Measurements from ENCODE around the gene TTC13.

TTC13 gene

GRCh38 chr1:230869500-230869899 lies 109.2 kb downstream of the TTC13 start:
- DNase-seq (ENCODE audit: low read depth in 2 of 2), result no peak

- DNase-seq (ENCODE audit: low read depth in 2 of 2), result no peak
Measured at GRCh38 chr1:230868736-230869385, 109.8 kb downstream of the TTC13 start.

- DNase-seq (ENCODE audit: low read depth in 2 of 2), result peak; percentile 42 to 57
Measured at GRCh38 chr1:230867903-230868735, 110.5 kb downstream of the TTC13 start, which contains the start of gene C1orf198. Gene C1orf198 (minus strand): TSS chr1:230868521. CDS start chr1:230868512, 9 bp downstream.

DNA sequence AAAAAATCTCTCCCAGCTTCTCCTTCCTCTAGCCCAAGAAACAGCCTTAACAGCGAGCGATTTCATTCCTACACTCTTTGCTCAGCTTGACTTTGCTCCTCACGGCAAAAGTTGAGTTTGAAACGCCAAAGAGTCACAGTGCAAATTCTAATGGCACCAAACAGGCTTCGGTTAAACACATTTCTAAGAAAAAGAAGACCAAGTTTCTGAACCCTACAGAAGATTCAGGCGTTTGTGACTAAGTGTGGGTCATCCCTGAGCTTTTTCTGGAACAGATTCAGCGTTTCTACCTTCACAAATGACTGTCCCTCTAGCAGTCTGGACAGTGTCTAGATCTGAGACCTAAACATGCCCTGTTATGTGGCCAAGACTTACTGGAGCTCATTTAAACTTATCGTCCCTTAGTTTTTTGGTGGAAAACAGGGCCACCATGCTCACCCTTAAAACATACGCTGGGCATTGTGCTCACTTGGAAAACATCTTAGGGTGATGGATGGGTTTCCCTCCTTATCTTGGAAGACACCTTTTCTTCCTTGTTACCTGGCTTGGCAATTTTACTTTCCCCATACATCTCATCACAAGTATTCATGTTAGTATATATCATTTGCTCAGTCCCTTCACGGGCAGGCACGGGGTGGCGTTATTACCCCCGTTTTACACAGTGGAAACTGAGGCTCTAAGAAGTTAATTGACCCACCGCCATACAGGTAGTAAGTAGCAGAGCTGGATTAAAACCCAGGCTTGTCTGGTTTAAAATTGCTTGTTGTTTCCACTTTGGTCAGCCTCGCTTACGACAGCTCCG lies 111.4 kb downstream of the TTC13 start:
- no peak for DNase-seq (ENCODE audit: low read depth in 2 of 2)

DNA sequence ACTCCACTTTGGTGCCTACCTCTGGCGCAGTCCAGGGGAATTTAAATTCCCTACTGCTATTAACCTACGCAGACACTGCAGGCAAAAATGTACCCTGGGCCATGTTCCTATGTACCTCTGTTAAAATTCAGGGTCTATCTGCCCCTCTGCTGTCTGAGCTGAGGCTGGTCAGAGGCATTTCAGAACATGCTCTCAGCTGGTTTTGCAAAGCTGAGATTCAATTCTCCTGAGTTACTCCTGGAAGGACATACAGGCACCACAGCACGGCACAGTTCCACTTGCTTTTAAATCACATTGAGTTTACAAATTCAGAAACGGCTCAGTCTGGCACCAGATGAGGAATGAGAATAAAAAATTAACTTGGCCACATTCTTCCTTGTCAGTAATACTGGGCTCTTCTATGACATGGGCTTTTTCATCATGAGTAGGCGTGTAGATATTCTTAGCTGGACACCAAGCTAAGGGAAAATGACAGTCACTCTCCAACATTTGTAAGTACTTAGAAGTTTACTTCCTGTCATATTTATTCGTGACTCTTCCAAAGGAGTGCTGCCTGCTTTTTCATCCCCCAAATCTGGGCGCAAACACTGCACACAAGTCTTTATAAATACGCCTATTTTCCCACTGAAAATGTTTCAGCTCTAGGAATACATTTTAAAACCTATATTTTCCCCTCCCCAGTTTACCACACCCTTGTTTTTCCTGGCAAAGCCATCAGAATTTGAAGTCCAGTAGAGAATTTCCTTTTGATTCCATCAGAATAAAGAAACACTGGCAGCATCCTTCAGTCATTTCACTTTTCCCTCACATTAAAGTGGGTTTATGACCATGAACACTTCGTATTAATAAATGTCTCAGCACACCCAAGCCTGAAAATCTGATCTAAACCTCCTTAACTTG lies 112.2 kb downstream of the TTC13 start:
- DNase-seq (ENCODE audit: low read depth in 2 of 2), result no peak

DNA sequence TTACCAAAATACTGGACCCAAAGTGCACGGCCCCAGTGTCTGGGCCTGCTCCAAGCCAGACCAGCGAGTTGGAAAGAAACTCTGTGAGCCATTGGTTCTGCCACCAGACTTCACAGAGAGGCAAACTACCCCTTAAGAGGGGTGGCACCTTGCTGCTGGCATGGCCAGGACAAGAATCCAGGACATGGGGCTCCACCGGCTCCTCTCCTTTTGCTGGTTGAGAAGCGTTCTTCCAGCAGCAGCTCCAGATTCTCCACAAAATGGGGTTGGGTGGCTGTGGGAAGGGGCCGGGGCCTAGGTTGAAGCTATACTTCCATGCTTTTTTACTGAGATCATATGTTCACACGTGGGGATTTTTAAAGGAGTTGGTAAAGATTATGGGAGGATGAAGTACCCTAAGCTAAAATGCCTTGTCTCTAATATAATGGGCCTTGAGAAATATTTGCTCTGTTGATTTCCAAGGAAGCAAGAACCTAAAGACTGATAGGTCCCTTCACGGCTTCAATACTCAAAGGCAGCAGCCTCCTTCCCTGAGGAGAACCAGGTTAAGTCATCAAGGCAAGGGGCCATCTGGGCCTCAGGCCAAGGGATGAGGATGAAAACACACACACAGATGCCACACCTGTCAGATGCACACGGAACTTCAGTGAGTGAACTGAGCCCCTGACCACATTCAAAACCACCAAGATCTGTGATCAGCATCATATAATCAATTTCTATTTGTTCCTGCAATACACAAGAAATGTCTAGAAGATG lies 113.4 kb downstream of the TTC13 start:
- no peak for DNase-seq (ENCODE audit: low read depth in 2 of 2)

- DNase-seq (ENCODE audit: low read depth in 2 of 2), result no peak
Measured at GRCh38 chr1:230864441-230864840, 114.2 kb downstream of the TTC13 start.

GRCh38 chr1:230863449-230863848 lies 115.2 kb downstream of the TTC13 start:
- no peak for DNase-seq (ENCODE audit: low read depth in 2 of 2)

DNA sequence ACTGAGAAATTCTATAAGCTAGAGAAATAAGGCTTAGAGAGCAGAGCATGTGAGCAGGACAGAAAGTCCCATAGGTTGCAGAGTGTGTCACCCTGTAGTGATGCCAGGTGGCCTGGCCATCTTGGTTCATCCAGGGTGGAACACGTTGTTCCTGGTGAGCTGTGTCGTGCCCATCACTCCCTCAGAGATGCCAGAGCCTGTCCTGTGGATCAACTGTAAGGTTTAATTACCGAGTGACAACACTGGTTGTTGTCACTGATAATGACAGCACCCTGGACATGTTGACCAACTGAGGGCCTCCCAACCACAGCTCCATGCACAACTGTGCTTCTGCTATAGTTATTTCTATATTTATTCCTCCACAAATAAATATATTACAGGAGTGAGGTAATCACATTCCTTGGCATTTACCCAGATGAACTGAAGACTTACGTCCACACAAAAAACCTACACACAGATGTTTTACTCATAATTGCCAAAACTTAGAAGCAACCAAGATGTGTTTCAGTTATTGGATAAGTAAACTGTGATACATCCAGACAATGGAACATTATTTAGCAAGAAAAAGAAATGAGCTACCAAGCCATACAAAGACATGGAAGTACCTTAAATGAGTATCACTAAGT lies 116.6 kb downstream of the TTC13 start:
- DNase-seq (ENCODE audit: low read depth in 2 of 2), result no peak

- no peak for DNase-seq (ENCODE audit: low read depth in 2 of 2)
Measured at GRCh38 chr1:230861489-230861888, 117.2 kb downstream of the TTC13 start.

- no peak for DNase-seq (ENCODE audit: low read depth in 2 of 2)
Measured at GRCh38 chr1:230860617-230861384, 117.9 kb downstream of the TTC13 start.

DNA sequence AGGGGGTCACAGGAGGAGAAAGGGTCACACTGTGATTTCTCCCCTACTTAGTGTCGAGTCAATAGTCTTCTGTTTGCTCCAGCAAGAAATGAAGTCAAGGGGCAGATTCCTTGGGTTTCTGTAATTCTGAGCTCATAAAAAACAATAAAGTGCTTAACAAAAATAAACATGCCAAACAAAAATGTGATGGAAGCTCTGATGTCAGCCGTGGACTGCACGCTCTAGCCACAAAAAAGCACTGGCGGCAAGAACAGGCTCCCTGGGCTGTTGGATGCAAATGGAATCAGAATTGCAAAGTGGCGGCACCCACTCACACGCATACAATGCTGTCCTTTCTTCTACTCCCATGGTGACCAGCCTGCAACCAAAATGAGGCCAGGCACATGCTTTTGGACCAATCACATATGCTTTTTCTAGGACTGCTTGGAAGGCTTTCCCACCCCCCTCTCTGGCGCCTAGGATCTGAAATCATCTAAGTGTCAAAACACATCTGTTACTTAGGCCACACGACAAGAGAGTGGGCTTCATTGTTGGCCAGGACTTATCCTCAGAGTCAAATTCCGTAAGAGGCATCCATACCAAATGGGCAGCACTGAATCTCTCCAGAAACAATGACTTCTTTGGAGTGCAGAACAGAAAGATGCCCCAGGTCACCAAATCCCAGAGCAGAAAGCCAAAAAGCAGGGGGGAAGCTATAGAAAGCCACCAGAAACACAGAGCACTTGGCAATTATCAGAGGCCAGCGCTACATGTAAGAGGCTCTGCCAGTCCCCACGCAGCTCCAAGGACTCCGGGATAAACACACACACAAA lies 119.5 kb downstream of the TTC13 start:
- DNase-seq (ENCODE audit: low read depth in 2 of 2), result no peak

GRCh38 chr1:230858236-230858820 lies 120.3 kb downstream of the TTC13 start:
- no peak for DNase-seq (ENCODE audit: low read depth in 2 of 2)

GRCh38 chr1:230857822-230858221 lies 120.8 kb downstream of the TTC13 start:
- DNase-seq (ENCODE audit: low read depth in 2 of 2), result no peak

- DNase-seq (ENCODE audit: low read depth in 2 of 2), result no peak
Measured at GRCh38 chr1:230857077-230857476, 121.6 kb downstream of the TTC13 start.

Measured in activated CD8-positive, alpha-beta memory T cell treated with anti-CD3 and anti-CD28 coated beads for 4 hours (primary cell).